ENCODE data around the gene CSF1R. TPM values are rescaled to one million over a fixed set of nuclear protein-coding genes. Genes with fewer than 3 reads are reported as not detected.

CSF1R gene
- total and polyA plus RNA-seq, 4 donors = 5.4 to 46.2 (median 22.1) TPM

DNA sequence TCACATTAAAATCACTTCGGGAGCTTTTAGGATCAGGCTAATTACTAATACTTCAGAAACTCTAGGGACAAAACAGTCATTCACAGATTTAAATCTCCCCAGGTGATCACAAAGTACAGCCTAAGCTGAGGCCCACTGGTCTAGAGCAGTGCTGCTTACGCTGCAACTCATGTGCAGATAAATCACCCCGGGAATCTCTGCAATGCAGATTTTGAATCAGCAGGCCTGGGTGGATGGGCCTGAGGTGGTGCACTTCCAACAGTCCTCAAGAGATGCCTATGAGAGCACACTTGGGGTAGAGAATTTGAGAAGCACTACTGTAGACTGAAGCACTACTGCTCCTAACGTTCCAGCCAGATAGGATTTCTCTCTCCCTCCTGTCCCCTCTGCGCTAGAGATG, 28.4 kb downstream of the CSF1R start:
- no peak for DNase-seq (ENCODE audit: low spot score)
- Histone ChIP-seq H3K36me3 (ENCODE audit: control insufficient read depth in 4 of 4, insufficient read depth in 3 of 4, low read depth in 1 of 4, low read length in 3 of 4) (peaks cover 2 to 20% (median 14%) of the 10 kb centered on the region in 4 donors), H3K4me3 (ENCODE audit: low read depth in 1 of 3, low read length in 3 of 3) (no peak overlapping the region), H3K27ac (ENCODE audit: low read depth in 1 of 2, low read length in 2 of 2) (no peak overlapping the region), H3K4me1 (ENCODE audit: control insufficient read depth in 4 of 4, insufficient read depth in 4 of 4, low read length in 3 of 4) (no peaks in the 10 kb centered on the region), H3K9me3 (ENCODE audit: control insufficient read depth in 4 of 4, low read length in 3 of 4) (no peaks in the 10 kb centered on the region), H3K9ac (ENCODE audit: low read depth in 1 of 2, low read length in 2 of 2) (no peak overlapping the region), H3K27me3 (ENCODE audit: control insufficient read depth in 4 of 4, insufficient read depth in 4 of 4, low read length in 3 of 4) (no peaks in the 10 kb centered on the region)
- TF ChIP-seq NR2F2 (IDR thresholded peaks at IDR 0.05) (no peak), HNF4G (IDR thresholded peaks at IDR 0.05) (no peak), CTCF (IDR thresholded peaks at IDR 0.05; ENCODE audit: low read depth, low read length, missing input control) (no peak), JUND (IDR thresholded peaks at IDR 0.05) (no peak), FOXA2 (IDR thresholded peaks at IDR 0.05) (no peak), FOXA1 (IDR thresholded peaks at IDR 0.05) (no peak), TAF1 (conservative IDR thresholded peaks at IDR 0.05) (no peak), GABPA (IDR thresholded peaks at IDR 0.05 in 1 of 2, conservative IDR thresholded peaks at IDR 0.05 in 1 of 2) (no peak), SP1 (IDR thresholded peaks at IDR 0.05) (no peak), HNF4A (conservative IDR thresholded peaks at IDR 0.05) (no peak), RXRA (IDR thresholded peaks at IDR 0.05) (no peak), RAD21 (IDR thresholded peaks at IDR 0.05) (no peak), YY1 (IDR thresholded peaks at IDR 0.05) (no peak), EGR1 (IDR thresholded peaks at IDR 0.05; ENCODE audit: low read depth in 2 of 2) (no peak)
- TF ChIP-seq, protein P1, sequence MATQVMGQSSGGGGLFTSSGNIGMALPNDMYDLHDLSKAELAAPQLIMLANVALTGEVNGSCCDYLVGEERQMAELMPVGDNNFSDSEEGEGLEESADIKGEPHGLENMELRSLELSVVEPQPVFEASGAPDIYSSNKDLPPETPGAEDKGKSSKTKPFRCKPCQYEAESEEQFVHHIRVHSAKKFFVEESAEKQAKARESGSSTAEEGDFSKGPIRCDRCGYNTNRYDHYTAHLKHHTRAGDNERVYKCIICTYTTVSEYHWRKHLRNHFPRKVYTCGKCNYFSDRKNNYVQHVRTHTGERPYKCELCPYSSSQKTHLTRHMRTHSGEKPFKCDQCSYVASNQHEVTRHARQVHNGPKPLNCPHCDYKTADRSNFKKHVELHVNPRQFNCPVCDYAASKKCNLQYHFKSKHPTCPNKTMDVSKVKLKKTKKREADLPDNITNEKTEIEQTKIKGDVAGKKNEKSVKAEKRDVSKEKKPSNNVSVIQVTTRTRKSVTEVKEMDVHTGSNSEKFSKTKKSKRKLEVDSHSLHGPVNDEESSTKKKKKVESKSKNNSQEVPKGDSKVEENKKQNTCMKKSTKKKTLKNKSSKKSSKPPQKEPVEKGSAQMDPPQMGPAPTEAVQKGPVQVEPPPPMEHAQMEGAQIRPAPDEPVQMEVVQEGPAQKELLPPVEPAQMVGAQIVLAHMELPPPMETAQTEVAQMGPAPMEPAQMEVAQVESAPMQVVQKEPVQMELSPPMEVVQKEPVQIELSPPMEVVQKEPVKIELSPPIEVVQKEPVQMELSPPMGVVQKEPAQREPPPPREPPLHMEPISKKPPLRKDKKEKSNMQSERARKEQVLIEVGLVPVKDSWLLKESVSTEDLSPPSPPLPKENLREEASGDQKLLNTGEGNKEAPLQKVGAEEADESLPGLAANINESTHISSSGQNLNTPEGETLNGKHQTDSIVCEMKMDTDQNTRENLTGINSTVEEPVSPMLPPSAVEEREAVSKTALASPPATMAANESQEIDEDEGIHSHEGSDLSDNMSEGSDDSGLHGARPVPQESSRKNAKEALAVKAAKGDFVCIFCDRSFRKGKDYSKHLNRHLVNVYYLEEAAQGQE (IDR thresholded peaks at IDR 0.05) = no peak
- TF ChIP-seq, protein P2, sequence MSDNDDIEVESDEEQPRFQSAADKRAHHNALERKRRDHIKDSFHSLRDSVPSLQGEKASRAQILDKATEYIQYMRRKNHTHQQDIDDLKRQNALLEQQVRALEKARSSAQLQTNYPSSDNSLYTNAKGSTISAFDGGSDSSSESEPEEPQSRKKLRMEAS (IDR thresholded peaks at IDR 0.05) = no peak
- TF ChIP-seq, protein P3, sequence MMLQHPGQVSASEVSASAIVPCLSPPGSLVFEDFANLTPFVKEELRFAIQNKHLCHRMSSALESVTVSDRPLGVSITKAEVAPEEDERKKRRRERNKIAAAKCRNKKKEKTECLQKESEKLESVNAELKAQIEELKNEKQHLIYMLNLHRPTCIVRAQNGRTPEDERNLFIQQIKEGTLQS (IDR thresholded peaks at IDR 0.05) = no peak
- WGBS = 78% methylated on average over 5 of the region's 5 CpGs

DNA sequence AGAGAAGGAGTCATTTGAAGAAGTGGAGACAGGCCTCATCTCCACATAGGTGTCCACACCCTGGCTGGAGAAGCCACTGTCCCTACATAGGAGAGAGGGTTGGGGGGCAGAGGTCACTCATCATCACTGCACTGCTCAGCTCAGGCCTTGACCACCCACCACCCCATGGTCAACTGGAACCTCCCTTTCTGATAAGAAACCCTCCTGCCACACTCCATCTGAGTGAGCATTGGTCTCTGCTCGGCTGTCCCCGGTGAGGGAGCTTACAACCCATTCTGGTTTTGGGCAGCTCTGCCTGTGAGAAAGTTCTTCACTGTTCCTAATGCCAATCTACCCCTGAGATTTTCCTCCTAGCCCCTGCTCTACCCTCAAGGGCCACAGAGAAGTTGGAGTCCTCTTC, 28.8 kb downstream of the CSF1R start:
- H3K4me1 ChIP-seq (ENCODE audit: control insufficient read depth in 4 of 4, insufficient read depth in 4 of 4, low read length in 3 of 4) = no peaks in the 10 kb centered on the region
- peaks cover 2 to 25% (median 17%) of the 10 kb centered on the region in 4 donors for H3K36me3 ChIP-seq (ENCODE audit: control insufficient read depth in 4 of 4, insufficient read depth in 3 of 4, low read depth in 1 of 4, low read length in 3 of 4)
- no peak for DNase-seq (ENCODE audit: low spot score)
- no peaks in the 10 kb centered on the region for H3K27me3 ChIP-seq (ENCODE audit: control insufficient read depth in 4 of 4, insufficient read depth in 4 of 4, low read length in 3 of 4)
- no peaks in the 10 kb centered on the region for H3K9me3 ChIP-seq (ENCODE audit: control insufficient read depth in 4 of 4, low read length in 3 of 4)
- H3K9ac ChIP-seq (ENCODE audit: low read depth in 1 of 2, low read length in 2 of 2) = no peak overlapping the region
- no peak overlapping the region for H3K4me3 ChIP-seq (ENCODE audit: low read depth in 1 of 3, low read length in 3 of 3)
- H3K27ac ChIP-seq (ENCODE audit: low read depth in 1 of 2, low read length in 2 of 2) = no peak overlapping the region
- WGBS = 94% methylated on average over 2 of the region's 2 CpGs
- TF ChIP-seq FOXA2 (IDR thresholded peaks at IDR 0.05) (no peak), RAD21 (IDR thresholded peaks at IDR 0.05) (no peak), EGR1 (IDR thresholded peaks at IDR 0.05; ENCODE audit: low read depth in 2 of 2) (no peak), ZBTB33 (IDR thresholded peaks at IDR 0.05) (no peak), CTCF (IDR thresholded peaks at IDR 0.05; ENCODE audit: low read depth, low read length, missing input control) (no peak), HNF4G (IDR thresholded peaks at IDR 0.05) (no peak), GABPA (IDR thresholded peaks at IDR 0.05 in 1 of 2, conservative IDR thresholded peaks at IDR 0.05 in 1 of 2) (no peak), YY1 (IDR thresholded peaks at IDR 0.05) (no peak), FOXA1 (IDR thresholded peaks at IDR 0.05) (no peak), JUND (IDR thresholded peaks at IDR 0.05) (no peak), NR2F2 (IDR thresholded peaks at IDR 0.05) (no peak)
- TF ChIP-seq, protein P3 (IDR thresholded peaks at IDR 0.05) = no peak
- TF ChIP-seq, protein P2 (IDR thresholded peaks at IDR 0.05) = no peak
